T-helper 1 cell treated with Interleukin-12 subunit alpha and Interleukin-12 subunit beta and Interleukin-4 antibody, amounts not matched to agents 30 μg/mL and 1 μg/mL, for 36 hours (primary cell): ENCODE results near the gene TMEM221.

Source experiments
- H3K27ac Mint-ChIP-seq: one replicate; pipeline ENCODE4 v1.8.0; 2021; ENCODE audit warnings: mild to moderate bottlenecking, mixed read lengths
- H3K27me3 Mint-ChIP-seq: one replicate; pipeline ENCODE4 v1.8.0; 2021; ENCODE audit warnings: low read depth, mixed read lengths
- H3K36me3 Mint-ChIP-seq: one replicate; pipeline ENCODE4 v1.8.0; 2021; ENCODE audit warnings: low read depth, mixed read lengths
- H3K4me1 Mint-ChIP-seq: one replicate; pipeline ENCODE4 v1.8.0; 2021; ENCODE audit warnings: low read depth, mixed read lengths
- H3K4me3 Mint-ChIP-seq: one replicate; pipeline ENCODE4 v1.8.0; 2021; ENCODE audit warnings: mild to moderate bottlenecking, moderate library complexity, mixed read lengths
- H3K9me3 Mint-ChIP-seq: one replicate; pipeline ENCODE4 v1.8.0; 2021; ENCODE audit warnings: mixed read lengths

The TMEM221 gene

GRCh38 chr19:17460372-17461230 is 12.1 kb upstream of the TMEM221 start, which contains the start of gene NXNL1:
NXNL1 (minus strand) TSS chr19:17460926; CDS start chr19:17460869, 57 bp downstream.
- H3K4me1 Mint-ChIP-seq: no peaks in the 10 kb centered on the region
- H3K27ac Mint-ChIP-seq: no peak within 1 kb of the TSS
- H3K36me3 Mint-ChIP-seq: no peaks in the 10 kb centered on the region
- no peak within 1 kb of the TSS for H3K4me3 Mint-ChIP-seq
- H3K9me3 Mint-ChIP-seq: no peaks in the 10 kb centered on the region
- H3K27me3 Mint-ChIP-seq: peaks cover 23% of the 10 kb centered on the region

GRCh38 chr19:17458970-17459369 is 10.5 kb upstream of the TMEM221 start:
- Mint-ChIP-seq H3K27me3 (peaks cover 35% of the 10 kb centered on the region), H3K4me3 (no peak overlapping the region), H3K9me3 (no peaks in the 10 kb centered on the region), H3K27ac (no peak overlapping the region), H3K4me1 (no peaks in the 10 kb centered on the region), H3K36me3 (no peaks in the 10 kb centered on the region)

- H3K4me1 Mint-ChIP-seq: no peaks in the 10 kb centered on the region
- H3K27me3 Mint-ChIP-seq: peaks cover 39% of the 10 kb centered on the region
- H3K27ac Mint-ChIP-seq: peak overlapping the region; percentile 20
- no peaks in the 10 kb centered on the region for H3K36me3 Mint-ChIP-seq
- no peaks in the 10 kb centered on the region for H3K9me3 Mint-ChIP-seq
- H3K4me3 Mint-ChIP-seq: no peak overlapping the region
Measured at GRCh38 chr19:17457616-17458015, 9.1 kb upstream of the TMEM221 start.

GRCh38 chr19:17456127-17456526 is 7.7 kb upstream of the TMEM221 start:
- Mint-ChIP-seq H3K4me1 (no peaks in the 10 kb centered on the region), H3K4me3 (no peak overlapping the region), H3K9me3 (no peaks in the 10 kb centered on the region), H3K27ac (no peak overlapping the region), H3K36me3 (no peaks in the 10 kb centered on the region), H3K27me3 (peaks cover 39% of the 10 kb centered on the region)

- no peak overlapping the region for H3K27ac Mint-ChIP-seq
- H3K9me3 Mint-ChIP-seq: no peaks in the 10 kb centered on the region
- H3K4me1 Mint-ChIP-seq: peaks cover 4% of the 10 kb centered on the region
- no peaks in the 10 kb centered on the region for H3K36me3 Mint-ChIP-seq
- peaks cover 39% of the 10 kb centered on the region for H3K27me3 Mint-ChIP-seq
- H3K4me3 Mint-ChIP-seq: no peak overlapping the region
Measured at GRCh38 chr19:17455308-17456123, 7.0 kb upstream of the TMEM221 start.

- H3K27me3 Mint-ChIP-seq: peaks cover 48% of the 10 kb centered on the region
- H3K4me1 Mint-ChIP-seq: peaks cover 9% of the 10 kb centered on the region
- no peaks in the 10 kb centered on the region for H3K9me3 Mint-ChIP-seq
- no peaks in the 10 kb centered on the region for H3K36me3 Mint-ChIP-seq
- H3K27ac Mint-ChIP-seq: no peak overlapping the region
- no peak overlapping the region for H3K4me3 Mint-ChIP-seq
Measured at GRCh38 chr19:17454576-17455071, 6.2 kb upstream of the TMEM221 start.

GRCh38 chr19:17451820-17452219 is 3.4 kb upstream of the TMEM221 start:
- Mint-ChIP-seq H3K9me3 (no peaks in the 10 kb centered on the region), H3K27ac (no peak overlapping the region), H3K4me3 (no peak overlapping the region), H3K4me1 (peaks cover 9% of the 10 kb centered on the region), H3K27me3 (peaks cover 44% of the 10 kb centered on the region), H3K36me3 (no peaks in the 10 kb centered on the region)

- Mint-ChIP-seq H3K9me3 (no peaks in the 10 kb centered on the region), H3K36me3 (no peaks in the 10 kb centered on the region), H3K27ac (peak overlapping the region; percentile 42), H3K4me3 (peak overlapping the region; percentile 2), H3K27me3 (peaks cover 34% of the 10 kb centered on the region), H3K4me1 (peaks cover 9% of the 10 kb centered on the region)
Measured at GRCh38 chr19:17450264-17451075, 2.0 kb upstream of the TMEM221 start.

- peaks cover 9% of the 10 kb centered on the region for H3K4me1 Mint-ChIP-seq
- peaks cover 18% of the 10 kb centered on the region for H3K27me3 Mint-ChIP-seq
- H3K9me3 Mint-ChIP-seq: no peaks in the 10 kb centered on the region
- H3K27ac Mint-ChIP-seq: no peak overlapping the region
- H3K36me3 Mint-ChIP-seq: no peaks in the 10 kb centered on the region
- H3K4me3 Mint-ChIP-seq: peak overlapping the region; percentile 22
Measured at GRCh38 chr19:17447704-17448130, 751 bp downstream of the TMEM221 start.

GRCh38 chr19:17445526-17446165 is 2.8 kb downstream of the TMEM221 start:
- H3K9me3 Mint-ChIP-seq: no peaks in the 10 kb centered on the region
- H3K4me3 Mint-ChIP-seq: no peak overlapping the region
- H3K27ac Mint-ChIP-seq: no peak overlapping the region
- no peaks in the 10 kb centered on the region for H3K36me3 Mint-ChIP-seq
- peaks cover 6% of the 10 kb centered on the region for H3K4me1 Mint-ChIP-seq
- peaks cover 18% of the 10 kb centered on the region for H3K27me3 Mint-ChIP-seq

- Mint-ChIP-seq H3K9me3 (no peaks in the 10 kb centered on the region), H3K27me3 (no peaks in the 10 kb centered on the region), H3K27ac (no peak overlapping the region), H3K4me3 (no peak overlapping the region), H3K4me1 (no peaks in the 10 kb centered on the region), H3K36me3 (no peaks in the 10 kb centered on the region)
Measured at GRCh38 chr19:17441241-17442021, 7.0 kb downstream of the TMEM221 start.

- Mint-ChIP-seq H3K27ac (no peak overlapping the region), H3K27me3 (no peaks in the 10 kb centered on the region), H3K9me3 (no peaks in the 10 kb centered on the region), H3K4me3 (no peak overlapping the region), H3K36me3 (no peaks in the 10 kb centered on the region), H3K4me1 (no peaks in the 10 kb centered on the region)
Measured at GRCh38 chr19:17436874-17437267, 11.6 kb downstream of the TMEM221 start.
